ENCODE results near the gene C20orf173.

Gene C20orf173

DNA sequence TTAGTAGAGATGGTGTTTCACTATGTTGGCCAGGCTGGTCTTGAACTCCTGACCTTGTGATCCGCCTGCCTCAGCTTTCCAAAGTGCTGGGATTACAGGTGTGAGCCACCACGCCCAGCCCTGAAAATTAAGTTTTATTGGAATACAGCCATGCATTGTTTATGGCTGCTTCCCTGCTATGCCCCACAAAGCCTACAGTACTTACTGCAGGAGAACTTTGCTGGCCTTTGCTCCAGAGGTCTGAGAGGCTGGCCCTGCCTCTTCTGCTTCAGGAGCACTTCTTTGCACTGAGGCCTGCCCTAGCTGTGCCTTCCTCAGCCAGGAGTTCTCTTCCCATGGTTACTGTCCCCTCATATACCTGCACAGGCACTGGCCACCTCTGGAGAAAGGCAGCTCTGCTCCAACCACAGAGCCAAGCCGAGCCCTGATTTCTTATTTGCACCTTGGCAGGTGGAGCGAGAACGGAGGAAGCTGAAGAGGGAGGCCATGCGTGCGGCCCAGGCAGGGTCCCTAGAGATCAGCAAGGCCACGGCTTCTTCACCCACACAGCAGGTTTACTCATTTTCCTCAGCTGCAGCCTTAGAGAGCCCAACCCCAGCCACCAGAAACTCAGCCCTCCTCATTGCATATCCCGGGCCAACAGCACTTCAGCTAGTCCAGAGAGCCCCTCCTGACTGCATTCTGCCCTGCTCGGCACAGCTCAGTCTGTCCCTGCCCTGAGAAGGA lies 20.8 kb downstream of the C20orf173 start:
- DNase-seq (ENCODE audit: extremely low read depth in 1 of 2, low read depth in 1 of 2): no peak

DNA sequence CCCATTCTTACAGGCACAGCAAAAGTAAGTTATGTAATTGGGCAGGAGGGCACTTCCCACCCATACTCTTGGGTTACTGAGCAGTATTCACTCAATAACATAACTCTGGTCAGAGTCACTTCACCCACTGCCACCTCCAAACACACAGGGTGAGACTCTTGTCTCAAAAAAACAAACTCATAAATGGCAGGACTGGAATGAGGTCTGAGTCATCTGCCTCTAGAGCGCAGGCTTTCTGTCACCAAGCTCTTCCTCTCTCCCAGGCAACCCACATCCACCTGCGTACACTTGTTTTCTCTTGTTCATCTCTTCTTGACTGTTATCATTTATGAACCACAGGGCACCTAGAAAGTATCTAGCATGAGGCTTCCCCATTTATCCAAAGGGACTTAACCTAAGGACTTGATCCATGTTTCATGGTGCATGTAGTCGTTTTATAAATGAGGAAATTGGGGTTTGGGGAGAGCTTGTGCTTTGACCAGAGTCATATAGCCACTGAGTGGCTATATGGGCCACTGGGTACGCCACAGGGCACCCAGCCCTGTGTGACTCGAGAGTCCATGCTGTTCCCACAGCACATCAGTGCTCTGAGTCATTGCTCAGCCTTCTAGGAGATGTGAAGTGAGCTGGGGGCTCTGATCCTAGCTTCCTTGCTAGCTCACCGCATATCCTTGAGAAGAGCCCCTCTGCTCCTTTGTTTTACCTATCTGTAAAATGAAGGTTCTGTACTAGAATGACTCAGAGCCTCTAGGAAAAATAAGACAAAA lies 22.4 kb downstream of the C20orf173 start:
- no peak for DNase-seq (ENCODE audit: extremely low read depth in 1 of 2, low read depth in 1 of 2)

DNA sequence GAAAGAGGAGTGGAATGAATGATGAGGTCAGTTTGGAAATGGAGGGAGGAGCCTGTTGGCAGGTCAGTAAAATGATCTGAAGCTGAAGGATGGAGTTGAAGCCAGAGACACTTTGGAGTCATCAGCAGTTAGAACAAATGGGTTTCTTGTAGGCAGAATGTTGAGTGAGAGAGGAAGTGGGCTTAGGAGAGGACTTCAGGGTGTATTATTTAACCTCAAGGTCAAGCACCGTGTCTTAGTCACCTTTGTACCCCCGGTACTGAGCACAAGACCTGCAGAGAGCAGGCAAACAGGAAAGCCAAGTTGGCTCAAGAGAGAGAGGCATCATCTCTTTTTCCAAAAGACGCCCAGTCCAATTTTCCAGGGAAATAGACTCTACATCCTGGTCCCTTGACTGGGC lies 23.3 kb downstream of the C20orf173 start:
- DNase-seq (ENCODE audit: extremely low read depth in 1 of 2, low read depth in 1 of 2): no peak

DNA sequence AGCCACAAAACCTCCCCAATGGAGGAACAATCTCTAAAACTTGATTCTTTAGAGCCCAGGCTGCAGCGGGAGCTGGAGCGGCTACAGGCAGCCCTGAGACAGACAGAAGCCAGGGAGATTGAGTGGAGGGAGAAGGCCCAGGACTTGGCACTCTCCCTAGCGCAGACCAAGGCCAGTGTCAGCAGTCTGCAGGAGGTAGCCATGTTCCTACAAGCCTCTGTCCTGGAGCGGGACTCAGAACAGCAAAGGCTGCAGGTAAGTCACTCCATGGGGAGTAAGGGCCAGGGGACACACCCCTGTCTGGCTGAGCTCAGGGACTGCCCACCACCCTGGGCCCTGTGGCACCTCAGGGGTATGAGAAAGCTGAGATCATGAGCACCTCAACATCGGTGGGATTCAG lies 24.7 kb downstream of the C20orf173 start:
- DNase-seq (ENCODE audit: extremely low read depth in 1 of 2, low read depth in 1 of 2): no peak

DNA sequence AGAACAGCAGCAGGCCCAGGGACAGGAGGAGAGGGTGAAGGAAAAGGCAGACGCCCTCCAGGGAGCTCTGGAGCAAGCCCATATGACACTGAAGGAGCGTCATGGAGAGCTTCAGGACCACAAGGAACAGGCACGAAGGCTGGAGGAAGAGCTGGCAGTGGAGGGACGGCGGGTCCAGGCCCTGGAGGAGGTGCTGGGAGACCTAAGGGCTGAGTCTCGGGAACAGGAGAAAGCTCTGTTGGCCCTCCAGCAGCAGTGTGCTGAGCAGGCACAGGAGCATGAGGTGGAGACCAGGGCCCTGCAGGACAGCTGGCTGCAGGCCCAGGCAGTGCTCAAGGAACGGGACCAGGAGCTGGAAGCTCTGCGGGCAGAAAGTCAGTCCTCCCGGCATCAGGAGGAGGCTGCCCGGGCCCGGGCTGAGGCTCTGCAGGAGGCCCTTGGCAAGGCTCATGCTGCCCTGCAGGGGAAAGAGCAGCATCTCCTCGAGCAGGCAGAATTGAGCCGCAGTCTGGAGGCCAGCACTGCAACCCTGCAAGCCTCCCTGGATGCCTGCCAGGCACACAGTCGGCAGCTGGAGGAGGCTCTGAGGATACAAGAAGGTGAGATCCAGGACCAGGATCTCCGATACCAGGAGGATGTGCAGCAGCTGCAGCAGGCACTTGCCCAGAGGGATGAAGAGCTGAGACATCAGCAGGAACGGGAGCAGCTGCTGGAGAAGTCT lies 25.5 kb downstream of the C20orf173 start:
- no peak for DNase-seq (ENCODE audit: extremely low read depth in 1 of 2, low read depth in 1 of 2)

DNA sequence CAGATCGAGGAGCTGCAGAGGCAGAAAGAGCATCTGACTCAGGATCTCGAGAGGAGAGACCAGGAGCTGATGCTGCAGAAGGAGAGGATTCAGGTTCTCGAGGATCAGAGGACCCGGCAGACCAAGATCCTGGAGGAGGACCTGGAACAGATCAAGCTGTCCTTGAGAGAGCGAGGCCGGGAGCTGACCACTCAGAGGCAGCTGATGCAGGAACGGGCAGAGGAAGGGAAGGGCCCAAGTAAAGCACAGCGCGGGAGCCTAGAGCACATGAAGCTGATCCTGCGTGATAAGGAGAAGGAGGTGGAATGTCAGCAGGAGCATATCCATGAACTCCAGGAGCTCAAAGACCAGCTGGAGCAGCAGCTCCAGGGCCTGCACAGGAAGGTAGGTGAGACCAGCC lies 26.2 kb downstream of the C20orf173 start:
- no peak for DNase-seq (ENCODE audit: extremely low read depth in 1 of 2, low read depth in 1 of 2)

DNA sequence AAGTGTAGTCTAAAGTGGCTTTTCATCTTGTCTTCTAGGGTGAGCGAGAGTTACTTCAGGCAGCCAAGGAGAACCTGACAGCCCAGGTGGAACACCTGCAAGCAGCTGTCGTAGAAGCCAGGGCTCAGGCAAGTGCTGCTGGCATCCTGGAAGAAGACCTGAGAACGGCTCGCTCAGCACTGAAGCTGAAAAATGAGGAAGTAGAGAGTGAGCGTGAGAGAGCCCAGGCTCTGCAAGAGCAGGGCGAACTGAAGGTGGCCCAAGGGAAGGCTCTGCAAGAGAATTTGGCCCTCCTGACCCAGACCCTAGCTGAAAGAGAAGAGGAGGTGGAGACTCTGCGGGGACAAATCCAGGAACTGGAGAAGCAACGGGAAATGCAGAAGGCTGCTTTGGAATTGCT lies 27.1 kb downstream of the C20orf173 start:
- DNase-seq (ENCODE audit: extremely low read depth in 1 of 2, low read depth in 1 of 2): no peak

DNA sequence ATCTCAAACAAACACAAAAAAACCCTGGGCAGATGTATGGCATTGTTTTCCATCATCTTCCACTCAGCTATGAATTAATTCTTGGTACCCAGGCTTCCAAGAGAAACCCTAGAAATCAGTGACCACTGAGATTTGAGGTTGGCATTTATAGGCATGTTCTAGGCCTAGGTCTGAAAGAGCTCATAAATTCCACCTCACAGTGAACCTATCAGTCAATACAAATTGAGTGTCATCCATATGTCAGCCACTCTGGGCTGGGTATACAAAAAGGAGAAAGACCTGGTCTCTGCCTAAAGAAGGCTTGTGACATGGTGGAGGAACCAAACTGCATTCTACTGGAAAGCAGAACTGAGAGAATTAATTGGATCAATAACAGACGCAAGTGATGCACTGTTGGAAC lies 30.2 kb downstream of the C20orf173 start:
- no peak for DNase-seq (ENCODE audit: extremely low read depth in 1 of 2, low read depth in 1 of 2)

DNA sequence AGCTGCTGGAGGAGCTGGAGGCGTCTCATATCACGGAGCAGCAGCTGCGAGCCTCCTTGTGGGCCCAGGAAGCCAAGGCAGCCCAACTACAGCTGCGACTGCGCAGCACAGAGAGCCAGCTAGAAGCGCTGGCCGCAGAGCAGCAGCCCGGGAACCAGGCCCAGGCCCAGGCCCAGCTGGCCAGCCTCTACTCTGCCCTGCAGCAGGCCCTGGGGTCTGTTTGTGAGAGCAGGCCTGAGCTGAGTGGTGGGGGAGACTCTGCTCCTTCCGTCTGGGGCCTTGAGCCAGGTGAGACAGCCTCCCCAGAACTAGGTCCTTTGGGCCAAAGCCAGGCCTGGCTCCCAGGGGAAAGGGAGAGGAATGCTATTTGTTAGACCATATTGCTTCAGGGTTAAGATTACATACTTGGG lies 31.7 kb downstream of the C20orf173 start:
- no peak for DNase-seq (ENCODE audit: extremely low read depth in 1 of 2, low read depth in 1 of 2)

DNA sequence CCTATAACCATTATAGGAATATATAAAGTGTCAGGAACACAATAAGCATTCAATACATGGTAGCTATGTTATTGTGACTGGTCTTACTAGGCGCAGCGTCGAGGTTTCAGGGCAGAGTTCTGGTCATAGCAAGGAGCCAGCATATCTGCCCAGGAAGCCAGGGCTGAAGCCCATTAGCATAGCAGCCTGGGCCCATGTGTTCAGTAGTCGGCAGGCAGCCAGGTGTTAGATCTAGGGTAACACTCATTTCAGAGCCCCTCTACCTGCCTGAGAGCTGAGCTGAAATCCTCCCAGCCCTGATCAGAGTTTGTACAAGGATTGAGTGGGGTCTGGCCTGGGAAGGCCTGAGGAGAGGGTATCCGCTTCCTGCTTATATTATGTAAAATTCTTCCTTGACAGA lies 32.1 kb downstream of the C20orf173 start:
- DNase-seq (ENCODE audit: extremely low read depth in 1 of 2, low read depth in 1 of 2): no peak

DNA sequence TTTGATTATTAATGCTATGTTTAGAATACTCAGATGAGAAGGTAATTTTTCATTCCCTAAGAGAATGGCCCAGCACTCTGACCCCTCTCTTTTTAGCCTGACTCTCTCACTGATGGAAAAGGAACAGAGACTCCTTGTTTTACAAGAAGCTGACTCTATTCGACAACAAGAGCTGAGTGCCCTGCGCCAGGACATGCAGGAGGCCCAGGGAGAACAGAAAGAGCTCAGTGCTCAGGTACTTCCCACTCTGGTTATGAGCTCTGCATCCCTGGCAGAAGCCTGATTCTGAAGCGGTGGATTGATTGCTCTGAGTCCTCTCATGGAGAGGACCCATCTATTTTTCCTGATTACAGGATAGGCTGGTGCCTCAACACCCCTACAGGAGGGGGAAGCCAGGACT lies 33.0 kb downstream of the C20orf173 start:
- DNase-seq (ENCODE audit: extremely low read depth in 1 of 2, low read depth in 1 of 2): no peak

DNA sequence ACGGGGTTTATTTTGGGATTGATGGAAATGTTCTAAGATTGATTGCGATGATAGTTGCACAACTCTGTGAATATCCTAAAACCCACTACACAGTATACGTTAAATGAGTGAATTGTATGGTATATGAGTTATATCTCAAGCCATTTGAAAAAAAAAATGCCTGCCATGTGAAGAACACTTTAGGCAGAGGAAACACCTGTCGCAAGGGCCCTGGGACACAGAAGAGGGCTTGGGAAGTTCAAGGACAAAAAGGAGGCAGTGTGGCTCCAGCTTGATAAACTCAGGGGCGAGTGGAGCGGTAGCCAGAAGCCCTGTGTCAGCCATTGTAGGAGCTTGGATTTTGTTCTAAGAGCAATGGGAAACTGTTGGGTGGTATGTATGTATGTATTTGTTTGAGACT lies 37.1 kb downstream of the C20orf173 start:
- no peak for DNase-seq (ENCODE audit: extremely low read depth in 1 of 2, low read depth in 1 of 2)

DNA sequence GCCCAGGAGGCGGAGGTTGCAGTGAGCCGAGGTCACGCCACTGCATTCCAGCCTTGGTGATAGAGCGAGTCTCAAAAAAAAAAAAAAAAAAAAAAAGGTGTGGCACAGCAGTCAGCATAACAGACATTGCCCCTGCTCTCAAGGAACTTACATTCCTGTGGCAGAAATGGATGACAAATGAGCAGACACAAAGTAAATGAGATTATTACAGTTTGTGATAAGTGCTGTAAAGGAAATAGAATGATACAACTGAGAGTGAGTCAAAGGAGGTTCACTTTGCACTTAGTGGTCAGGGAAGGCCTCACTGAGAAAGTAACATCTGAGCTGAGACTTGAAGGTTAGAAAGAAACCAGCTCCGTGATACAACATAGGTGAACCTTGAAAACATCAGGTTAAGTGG lies 37.6 kb downstream of the C20orf173 start:
- no peak for DNase-seq (ENCODE audit: extremely low read depth in 1 of 2, low read depth in 1 of 2)

DNA sequence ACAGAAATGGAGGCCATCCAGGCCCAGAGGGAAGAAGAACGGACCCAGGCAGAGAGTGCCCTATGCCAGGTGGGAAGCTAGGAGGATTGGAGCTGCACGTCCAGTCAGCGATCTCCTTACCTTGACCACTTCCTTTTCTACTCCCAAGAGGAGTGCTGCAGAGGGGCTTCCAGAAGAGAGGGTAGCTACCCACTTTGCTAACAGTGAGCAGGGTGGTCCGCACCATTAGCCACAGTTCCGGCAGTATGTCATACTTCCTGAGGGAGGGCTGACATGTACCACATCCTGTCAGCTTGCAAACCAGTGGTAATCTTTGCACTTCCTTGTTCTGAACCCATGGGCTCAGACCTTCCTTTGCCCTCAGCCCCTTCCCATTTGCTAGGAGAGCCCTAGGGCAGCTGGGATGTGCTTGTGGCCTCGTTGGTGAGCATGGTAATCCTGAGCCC lies 38.7 kb downstream of the C20orf173 start:
- DNase-seq (ENCODE audit: extremely low read depth in 1 of 2, low read depth in 1 of 2): peak; percentile 29 to 33

DNA sequence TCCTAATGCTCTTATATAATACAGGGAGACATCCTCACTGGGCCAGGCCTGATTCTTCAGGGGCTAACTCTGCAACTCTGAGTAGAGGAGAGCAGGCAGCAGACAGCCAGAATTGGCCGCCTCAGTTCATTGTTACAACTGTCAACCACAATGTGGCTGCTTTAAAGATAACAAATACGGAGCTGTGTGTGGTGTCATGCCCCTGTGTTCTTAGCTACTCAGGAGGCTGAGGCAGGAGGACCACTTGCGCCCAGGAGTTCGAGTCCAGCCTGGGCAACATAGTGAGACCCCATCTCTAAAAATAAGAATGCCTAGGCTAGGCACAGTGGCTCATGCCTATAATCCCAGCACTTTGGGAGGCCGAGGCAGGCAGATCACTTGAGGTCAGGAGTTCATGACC lies 39.7 kb downstream of the C20orf173 start:
- DNase-seq (ENCODE audit: extremely low read depth in 1 of 2, low read depth in 1 of 2): no peak

DNA sequence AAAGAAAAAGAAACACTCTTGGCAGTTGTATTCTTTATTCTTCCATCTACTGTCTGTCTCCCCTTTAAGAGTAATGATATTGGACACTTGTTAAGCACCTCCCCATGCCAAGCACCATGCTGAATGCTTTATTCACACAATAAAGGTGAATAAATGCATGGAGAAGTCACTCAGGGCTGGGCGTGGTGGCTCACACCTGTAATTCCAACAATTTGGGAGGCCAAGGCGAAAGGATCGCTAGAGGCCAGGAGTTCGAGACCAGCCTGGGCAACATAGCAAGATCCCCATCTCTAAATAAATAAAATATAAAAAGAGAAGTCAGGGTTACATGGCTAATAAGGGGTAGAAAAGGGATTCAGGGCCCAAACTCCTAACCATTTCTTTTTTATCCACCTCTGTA lies 42.0 kb downstream of the C20orf173 start:
- DNase-seq (ENCODE audit: extremely low read depth in 1 of 2, low read depth in 1 of 2): no peak

DNA sequence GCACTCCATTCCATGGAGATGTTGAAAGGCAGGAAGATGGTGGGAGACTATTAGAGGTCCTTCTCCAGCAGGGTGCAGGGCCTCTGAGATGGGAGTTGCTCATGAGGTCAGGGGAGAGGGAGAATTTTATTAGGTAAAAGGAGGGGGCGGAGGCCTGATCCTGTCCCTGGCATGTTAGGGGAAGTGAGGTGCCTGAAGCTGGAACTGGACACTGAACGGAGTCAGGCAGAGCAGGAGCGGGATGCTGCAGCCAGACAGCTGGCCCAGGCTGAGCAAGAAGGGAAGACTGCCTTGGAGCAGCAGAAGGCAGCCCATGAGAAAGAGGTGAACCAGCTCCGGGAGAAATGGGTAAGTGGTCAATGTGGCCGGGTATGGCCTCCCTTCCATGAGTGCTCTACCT lies 49.7 kb downstream of the C20orf173 start:
- no peak for DNase-seq (ENCODE audit: extremely low read depth in 1 of 2, low read depth in 1 of 2)

DNA sequence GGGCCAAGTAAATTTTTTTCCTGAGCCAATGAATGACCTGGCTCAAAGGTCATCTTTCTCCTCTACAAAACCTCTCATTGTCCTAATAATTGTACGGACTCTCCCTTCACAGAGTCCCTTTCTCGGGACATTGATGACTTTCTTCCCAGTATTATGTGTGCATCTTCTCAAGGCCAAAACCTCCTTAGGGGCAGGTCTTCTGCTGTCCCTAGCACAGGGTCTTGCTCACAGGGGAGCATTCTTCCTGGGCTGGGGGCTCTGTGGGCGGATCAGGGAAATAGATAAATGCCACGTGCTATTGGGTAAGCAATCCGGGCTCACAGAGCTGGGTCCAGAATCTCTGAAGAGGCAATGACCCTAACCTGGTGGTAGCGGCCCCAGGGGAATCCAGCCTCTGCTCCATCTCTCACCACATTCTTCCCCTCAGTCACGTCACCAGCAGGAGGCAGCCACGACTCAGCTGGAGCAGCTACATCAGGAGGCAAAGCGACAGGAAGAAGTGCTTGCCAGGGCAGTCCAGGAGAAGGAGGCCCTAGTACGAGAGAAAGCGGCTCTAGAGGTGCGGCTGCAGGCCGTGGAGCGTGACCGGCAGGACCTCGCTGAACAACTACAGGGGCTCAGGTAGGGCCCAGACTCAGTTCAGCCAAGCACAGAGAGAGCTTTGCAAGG lies 50.5 kb downstream of the C20orf173 start:
- no peak for DNase-seq (ENCODE audit: extremely low read depth in 1 of 2, low read depth in 1 of 2)
